Activated B cell treated with CpG ODN at 0.5 μM for 24 hours (primary cell): ENCODE results near the gene STRA8. TPM values are rescaled to one million over a fixed set of nuclear protein-coding genes. Genes with fewer than 3 reads are reported as not detected.
A peak's percentile ranks its signal among the peaks of the same experiment; 100 is the strongest.

Experiments
- ATAC-seq: fragments of 200-7000 bp; cut with Tn5 transposase; one replicate; pipeline ENCODE4 v1.10.0; 2021; ENCODE audit warnings: low read depth, mild to moderate bottlenecking, moderate library complexity
- CTCF ChIA-PET: fragments of 350-600 bp; sonication (Branson Sonifier 250); formaldehyde crosslinking; loops from one replicate; lab custom pipeline; 2021; ENCODE audit warnings: antibody characterized with exemption; lab: Charles Lee
- POLR2A ChIA-PET: fragments of 350-600 bp; sonication (Branson Sonifier 250); formaldehyde crosslinking; loops from one replicate; lab custom pipeline; 2021; ENCODE audit warnings: antibody characterized with exemption; lab: Charles Lee
- DNase-seq: peaks from one replicate; pipeline ENCODE4 v3.0.0; 2022
- H3K27ac Mint-ChIP-seq: one replicate; pipeline ENCODE4 v1.8.0; 2020; ENCODE audit warnings: mixed read lengths
- H3K27me3 Mint-ChIP-seq: one replicate; pipeline ENCODE4 v1.8.0; 2021; ENCODE audit warnings: mixed read lengths
- H3K36me3 Mint-ChIP-seq: one replicate; pipeline ENCODE4 v1.8.0; 2021; ENCODE audit warnings: low read depth, mixed read lengths
- H3K4me1 Mint-ChIP-seq: one replicate; pipeline ENCODE4 v1.8.0; 2021; ENCODE audit warnings: mixed read lengths
- H3K4me3 Mint-ChIP-seq: one replicate; pipeline ENCODE4 v1.8.0; 2020; ENCODE audit warnings: mild to moderate bottlenecking, mixed read lengths
- H3K9me3 Mint-ChIP-seq: one replicate; pipeline ENCODE4 v1.8.0; 2020; ENCODE audit warnings: mixed read lengths
- intact Hi-C: fragments of 100-400 bp; cut with micrococcal nuclease; formaldehyde crosslinking; loops from one replicate; pipeline ENCODE4 v1.15.1; 2024
- total RNA-seq: library from RNA; stranded (reverse); gene quantifications from 2 replicates; pipeline ENCODE4 v1.2.3, GENCODE V29; 2022
- TF ChIP-seq, protein P1 (sequence below): fragments of 200-600 bp; IDR thresholded peaks from one replicate; pipeline ENCODE4 v1.8.0; 2022; ENCODE audit warnings: antibody characterized with exemption, mild to moderate bottlenecking

STRA8 gene
- total RNA-seq, 1 donor from 2014 or later, result not detected

DNA sequence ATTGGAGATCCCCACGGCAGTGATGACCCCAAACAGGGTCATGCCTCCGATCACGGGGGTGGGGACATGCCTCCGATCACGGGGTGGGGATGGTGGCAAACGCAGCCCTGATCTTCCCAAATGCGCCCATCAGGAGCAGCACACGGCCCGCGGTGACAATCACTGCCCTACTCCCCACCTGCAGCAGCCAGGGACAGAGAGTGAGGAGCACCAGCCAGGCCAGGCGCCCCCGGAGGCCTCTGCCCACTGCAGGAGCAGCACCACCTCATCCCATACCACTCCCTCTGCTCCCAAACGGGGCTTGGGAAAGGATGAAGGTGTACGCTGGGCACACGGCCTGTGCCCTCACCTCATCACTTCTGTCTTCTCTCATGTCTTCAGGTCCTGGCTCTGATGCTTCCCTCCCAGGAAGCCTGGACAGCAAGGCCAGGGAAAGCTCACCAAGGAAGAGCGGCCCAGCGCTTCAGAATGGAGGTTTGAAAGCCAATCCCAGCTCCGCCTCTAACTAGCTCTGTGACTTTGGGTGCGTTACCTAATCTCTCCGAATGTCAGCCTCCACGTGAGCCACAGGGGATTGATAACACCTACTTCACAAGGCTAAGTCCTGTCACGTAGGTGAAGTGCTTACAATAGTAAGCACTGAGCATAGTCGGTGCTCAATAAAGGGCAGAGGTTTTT lies 37.1 kb downstream of the STRA8 start:
- CTCF ChIA-PET, result no interaction called here
- peaks cover 15% of the 10 kb centered on the region for H3K27me3 Mint-ChIP-seq
- TF ChIP-seq, protein P1, sequence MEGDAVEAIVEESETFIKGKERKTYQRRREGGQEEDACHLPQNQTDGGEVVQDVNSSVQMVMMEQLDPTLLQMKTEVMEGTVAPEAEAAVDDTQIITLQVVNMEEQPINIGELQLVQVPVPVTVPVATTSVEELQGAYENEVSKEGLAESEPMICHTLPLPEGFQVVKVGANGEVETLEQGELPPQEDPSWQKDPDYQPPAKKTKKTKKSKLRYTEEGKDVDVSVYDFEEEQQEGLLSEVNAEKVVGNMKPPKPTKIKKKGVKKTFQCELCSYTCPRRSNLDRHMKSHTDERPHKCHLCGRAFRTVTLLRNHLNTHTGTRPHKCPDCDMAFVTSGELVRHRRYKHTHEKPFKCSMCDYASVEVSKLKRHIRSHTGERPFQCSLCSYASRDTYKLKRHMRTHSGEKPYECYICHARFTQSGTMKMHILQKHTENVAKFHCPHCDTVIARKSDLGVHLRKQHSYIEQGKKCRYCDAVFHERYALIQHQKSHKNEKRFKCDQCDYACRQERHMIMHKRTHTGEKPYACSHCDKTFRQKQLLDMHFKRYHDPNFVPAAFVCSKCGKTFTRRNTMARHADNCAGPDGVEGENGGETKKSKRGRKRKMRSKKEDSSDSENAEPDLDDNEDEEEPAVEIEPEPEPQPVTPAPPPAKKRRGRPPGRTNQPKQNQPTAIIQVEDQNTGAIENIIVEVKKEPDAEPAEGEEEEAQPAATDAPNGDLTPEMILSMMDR, result no peak
- H3K4me3 Mint-ChIP-seq, result no peak overlapping the region
- H3K27ac Mint-ChIP-seq, result no peak overlapping the region
- POLR2A ChIA-PET, result no interaction called here
- peaks cover 5% of the 10 kb centered on the region for H3K9me3 Mint-ChIP-seq
- peaks cover 2% of the 10 kb centered on the region for H3K4me1 Mint-ChIP-seq
- no peak for DNase-seq
- ATAC-seq, result no peak
- intact Hi-C loops, result loop anchor here (5.0 to 10.0 kb wide), 3 partner anchors 98 to 836 kb away; partner anchors contain the start of genes AGBL3 and CYREN
- H3K36me3 Mint-ChIP-seq, result no peaks in the 10 kb centered on the region

DNA sequence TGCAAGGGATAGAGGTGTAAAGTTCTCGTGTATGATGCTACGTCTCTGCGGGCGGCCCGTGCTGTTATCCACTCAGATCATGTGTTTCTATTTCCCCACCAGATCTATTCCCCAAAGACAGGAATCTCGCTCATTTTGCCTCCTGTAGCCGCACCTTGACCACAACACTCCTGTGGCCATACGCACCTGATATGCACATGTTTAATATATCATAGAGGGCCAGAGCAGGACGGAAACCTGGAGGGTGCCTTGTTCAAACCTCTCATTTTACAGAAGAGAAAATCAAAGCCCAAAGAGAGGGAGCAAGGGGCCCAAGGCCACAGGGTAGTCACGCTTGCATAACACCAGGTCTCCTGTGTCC lies 37.6 kb downstream of the STRA8 start:
- H3K4me1 Mint-ChIP-seq, result peaks cover 2% of the 10 kb centered on the region
- ChIA-PET POLR2A (no interaction called here), CTCF (no interaction called here)
- no peak overlapping the region for H3K4me3 Mint-ChIP-seq
- peaks cover 15% of the 10 kb centered on the region for H3K27me3 Mint-ChIP-seq
- intact Hi-C loops, result loop anchor here (5.0 to 10.0 kb wide), 3 partner anchors 99 to 836 kb away; partner anchors contain the start of genes AGBL3 and CYREN
- no peak overlapping the region for H3K27ac Mint-ChIP-seq
- DNase-seq (no peak), ATAC-seq (no peak)
- TF ChIP-seq, protein P1, result no peak
- no peaks in the 10 kb centered on the region for H3K36me3 Mint-ChIP-seq
- no peaks in the 10 kb centered on the region for H3K9me3 Mint-ChIP-seq

DNA sequence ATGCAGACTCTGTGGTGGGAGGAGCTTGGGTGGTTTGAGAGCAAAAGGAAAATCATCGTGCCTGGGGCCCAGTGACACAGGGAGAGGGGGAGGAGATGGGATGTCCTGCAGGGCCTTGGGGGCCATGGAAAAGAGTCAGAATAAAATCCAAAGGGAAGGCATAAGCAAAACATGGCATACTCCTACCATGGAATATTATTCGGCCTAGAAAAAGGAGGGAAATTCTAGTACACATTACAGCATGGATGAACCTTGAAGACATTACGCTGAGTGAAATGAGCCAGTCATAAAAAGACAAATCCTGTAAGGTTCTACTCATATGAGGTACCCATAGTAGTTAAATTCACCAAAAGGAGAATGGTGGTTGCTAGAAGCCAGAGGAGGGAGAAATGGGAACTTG lies 38.7 kb downstream of the STRA8 start:
- Mint-ChIP-seq H3K4me1 (peaks cover 2% of the 10 kb centered on the region), H3K4me3 (no peak overlapping the region), H3K27me3 (peaks cover 15% of the 10 kb centered on the region), H3K9me3 (no peaks in the 10 kb centered on the region), H3K27ac (no peak overlapping the region), H3K36me3 (no peaks in the 10 kb centered on the region)
- ATAC-seq (no peak), DNase-seq (no peak)
- intact Hi-C loops, result loop anchor here (5.0 to 10.0 kb wide), 3 partner anchors 100 to 838 kb away; partner anchors contain the start of genes AGBL3 and CYREN
- TF ChIP-seq, protein P1, result no peak
- ChIA-PET CTCF (no interaction called here), POLR2A (no interaction called here)

DNA sequence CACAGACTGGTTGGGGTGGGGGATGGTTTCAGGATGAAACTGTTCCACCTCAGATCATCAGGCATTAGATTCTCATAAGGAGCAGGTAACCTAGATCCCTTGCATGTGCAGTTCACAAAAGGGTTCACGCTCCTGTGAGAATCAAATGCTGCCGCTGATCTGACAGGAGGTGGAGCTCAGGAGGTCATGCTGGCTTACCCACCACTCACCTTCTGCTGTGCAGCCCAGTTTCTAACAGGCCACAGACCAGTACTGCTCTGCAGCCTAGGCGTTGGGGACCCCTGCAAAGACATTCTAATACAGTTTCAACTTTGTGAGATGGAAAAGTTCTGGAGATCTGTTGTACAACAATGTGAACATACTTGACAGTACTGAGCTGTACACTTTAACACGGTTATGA lies 39.9 kb downstream of the STRA8 start:
- intact Hi-C loops, result loop anchor here (5.0 to 10.0 kb wide), 3 partner anchors 101 to 839 kb away; partner anchors contain the start of genes AGBL3 and CYREN
- H3K4me3 Mint-ChIP-seq, result no peak overlapping the region
- no peak overlapping the region for H3K27ac Mint-ChIP-seq
- ChIA-PET CTCF (interaction anchor here (0.6 to 3.6 kb wide), 13 partner anchors 8 to 640 kb away, joined by 3 to 45 read pairs (median 4); partner anchors contain the start of gene AGBL3), POLR2A (no interaction called here)
- ATAC-seq (no peak), DNase-seq (no peak)
- TF ChIP-seq, protein P1, result no peak
- no peaks in the 10 kb centered on the region for H3K36me3 Mint-ChIP-seq
- peaks cover 2% of the 10 kb centered on the region for H3K4me1 Mint-ChIP-seq
- peaks cover 7% of the 10 kb centered on the region for H3K27me3 Mint-ChIP-seq
- no peaks in the 10 kb centered on the region for H3K9me3 Mint-ChIP-seq

DNA sequence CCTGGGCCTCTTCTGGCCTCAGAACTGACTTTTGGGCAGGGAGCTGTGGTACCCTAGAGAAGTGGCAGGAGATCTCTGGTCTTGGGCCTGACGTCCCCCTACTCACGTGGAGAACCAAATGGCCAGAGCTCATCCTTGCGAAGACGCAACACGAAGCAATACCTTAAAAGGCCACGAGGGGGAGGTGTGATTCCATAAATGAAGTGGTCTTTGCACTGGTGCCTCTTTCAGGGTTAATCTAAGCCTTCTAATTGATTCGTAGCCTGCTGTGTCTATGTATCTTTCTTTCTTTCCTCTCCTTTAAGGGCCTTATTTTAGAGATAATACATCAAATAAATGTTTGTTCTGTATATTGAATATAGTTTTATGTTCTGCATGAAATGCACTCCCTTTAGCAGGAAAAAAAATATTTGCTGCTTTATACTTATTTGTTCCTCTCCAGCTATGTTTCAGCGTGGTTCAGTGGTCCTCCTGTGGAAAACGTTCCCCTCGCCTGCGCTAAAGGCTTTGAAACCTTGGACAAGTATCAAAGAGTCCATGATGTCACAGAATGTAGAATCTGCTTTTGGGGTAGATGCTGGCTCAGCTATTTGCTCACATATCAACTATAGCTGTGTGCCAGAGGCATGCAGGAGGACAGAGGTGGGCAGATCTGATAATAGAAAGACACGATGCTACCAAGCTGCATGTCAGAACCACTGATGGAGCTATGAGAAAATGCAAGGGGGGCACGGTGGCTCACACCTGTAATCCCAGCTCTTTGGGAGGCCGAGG lies 41.0 kb downstream of the STRA8 start:
- ChIA-PET CTCF (interaction anchor here (0.6 to 3.6 kb wide), 26 partner anchors 9 to 843 kb away, joined by 3 to 45 read pairs (median 3); partner anchors contain the start of genes AGBL3, NUP205 and TMEM140), POLR2A (interaction anchor here (0.7 kb wide), 1 partner anchor 61 kb away, joined by 3 read pairs; no protein-coding TSS in a partner anchor)
- no peaks in the 10 kb centered on the region for H3K36me3 Mint-ChIP-seq
- H3K4me3 Mint-ChIP-seq, result no peak overlapping the region
- peak; percentile 96 for ATAC-seq
- no peaks in the 10 kb centered on the region for H3K9me3 Mint-ChIP-seq
- H3K4me1 Mint-ChIP-seq, result peaks cover 2% of the 10 kb centered on the region
- H3K27ac Mint-ChIP-seq, result no peak overlapping the region
- peak; percentile 49 for DNase-seq
- H3K27me3 Mint-ChIP-seq, result peaks cover 6% of the 10 kb centered on the region
- intact Hi-C loops, result loop anchor here (1.0 to 10.0 kb wide), 5 partner anchors 64 to 840 kb away; partner anchors contain the start of genes AGBL3, CYREN and WDR91
- TF ChIP-seq, protein P1, result peak; percentile 88
